HEK293T (cell line): Measurements from ENCODE around the gene SYNJ2.

Experiments
- CTCF ChIA-PET: fragments of 350-600 bp; formaldehyde crosslinking; extraction: SDS; loops from one replicate; lab custom pipeline; 2021; ENCODE audit warnings: antibody characterized with exemption, inconsistent platforms; lab: Yijun Ruan, JAX
- POLR2A ChIA-PET: fragments of 350-600 bp; formaldehyde crosslinking; extraction: SDS; loops from one replicate; lab custom pipeline; 2020; ENCODE audit warnings: antibody characterized with exemption, inconsistent platforms; lab: Yijun Ruan, JAX
- DNase-seq: peaks from one replicate; pipeline ENCODE4 v3.0.0; 2012; ENCODE audit warnings: mixed read lengths; ENCODE audit errors: extremely low spot score
- ARNT ChIP-seq: fragments of 450-650 bp; IDR thresholded peaks from 2 replicates; pipeline ENCODE4 v1.6.1; 2017; ENCODE audit warnings: mild to moderate bottlenecking
- BHLHE40 ChIP-seq: fragments of 450-650 bp; IDR thresholded peaks from 2 replicates; pipeline ENCODE4 v1.6.1; 2016; ENCODE audit warnings: mild to moderate bottlenecking, moderate library complexity, borderline replicate concordance
- CTBP1 ChIP-seq: fragments of 450-650 bp; IDR thresholded peaks from 2 replicates; pipeline ENCODE4 v1.6.1; 2016; ENCODE audit warnings: borderline replicate concordance
- ELF4 ChIP-seq: fragments of 450-650 bp; IDR thresholded peaks from 2 replicates; pipeline ENCODE4 v1.6.1; 2017; ENCODE audit warnings: antibody characterized with exemption
- FOXA1 ChIP-seq: fragments of 450-650 bp; IDR thresholded peaks from 2 replicates; pipeline ENCODE4 v1.6.1; 2016; ENCODE audit warnings: mild to moderate bottlenecking
- FOXK2 ChIP-seq: fragments of 450-650 bp; IDR thresholded peaks from 2 replicates; pipeline ENCODE4 v1.6.1; 2016; ENCODE audit warnings: mild to moderate bottlenecking
- FOXM1 ChIP-seq: fragments of 450-650 bp; IDR thresholded peaks from 2 replicates; pipeline ENCODE4 v1.6.1; 2017; ENCODE audit warnings: mild to moderate bottlenecking, borderline replicate concordance
- HDGF ChIP-seq: fragments of 450-650 bp; IDR thresholded peaks from 2 replicates; pipeline ENCODE4 v1.6.1; 2017; ENCODE audit warnings: antibody characterized with exemption, borderline replicate concordance
- L3MBTL2 ChIP-seq: fragments of 450-650 bp; conservative IDR thresholded peaks from 2 replicates; pipeline ENCODE4 v1.6.1; 2016; ENCODE audit warnings: mild to moderate bottlenecking
- LEF1 ChIP-seq: fragments of 450-650 bp; IDR thresholded peaks from 2 replicates; pipeline ENCODE4 v1.6.1; 2017; ENCODE audit warnings: mild to moderate bottlenecking, borderline replicate concordance
- NFRKB ChIP-seq: fragments of 450-650 bp; IDR thresholded peaks from 2 replicates; pipeline ENCODE4 v1.6.1; 2016; ENCODE audit warnings: mild to moderate bottlenecking, moderate library complexity
- PKNOX1 ChIP-seq: fragments of 450-650 bp; IDR thresholded peaks from 2 replicates; pipeline ENCODE4 v1.6.1; 2016
- SP1 ChIP-seq: fragments of 450-650 bp; IDR thresholded peaks from 2 replicates; pipeline ENCODE4 v1.6.1; 2017
- SUZ12 ChIP-seq: fragments of 450-650 bp; IDR thresholded peaks from 2 replicates; pipeline ENCODE4 v1.6.1; 2016; ENCODE audit warnings: mild to moderate bottlenecking
- TARDBP ChIP-seq: fragments of 450-650 bp; IDR thresholded peaks from 2 replicates; pipeline ENCODE4 v1.6.1; 2016
- ZNF384 ChIP-seq: fragments of 450-650 bp; IDR thresholded peaks from 2 replicates; pipeline ENCODE4 v1.6.1; 2016

SYNJ2 gene

GRCh38 chr6:158043008-158043407 is 61.3 kb downstream of the SYNJ2 start:
- TF ChIP-seq SUZ12 (no peak), PKNOX1 (no peak), L3MBTL2 (no peak), BHLHE40 (no peak), ARNT (no peak), TARDBP (no peak), LEF1 (no peak), NFRKB (no peak), ELF4 (no peak), SP1 (no peak), ZNF384 (no peak), HDGF (no peak), FOXM1 (no peak), FOXK2 (no peak), CTBP1 (no peak), FOXA1 (no peak)
- no peak for DNase-seq
- ChIA-PET POLR2A (no interaction called here), CTCF (interaction anchor here (0.6 to 1.4 kb wide), 2 partner anchors 17 to 31 kb away, joined by 3 to 9 read pairs; no protein-coding TSS in a partner anchor)

DNA sequence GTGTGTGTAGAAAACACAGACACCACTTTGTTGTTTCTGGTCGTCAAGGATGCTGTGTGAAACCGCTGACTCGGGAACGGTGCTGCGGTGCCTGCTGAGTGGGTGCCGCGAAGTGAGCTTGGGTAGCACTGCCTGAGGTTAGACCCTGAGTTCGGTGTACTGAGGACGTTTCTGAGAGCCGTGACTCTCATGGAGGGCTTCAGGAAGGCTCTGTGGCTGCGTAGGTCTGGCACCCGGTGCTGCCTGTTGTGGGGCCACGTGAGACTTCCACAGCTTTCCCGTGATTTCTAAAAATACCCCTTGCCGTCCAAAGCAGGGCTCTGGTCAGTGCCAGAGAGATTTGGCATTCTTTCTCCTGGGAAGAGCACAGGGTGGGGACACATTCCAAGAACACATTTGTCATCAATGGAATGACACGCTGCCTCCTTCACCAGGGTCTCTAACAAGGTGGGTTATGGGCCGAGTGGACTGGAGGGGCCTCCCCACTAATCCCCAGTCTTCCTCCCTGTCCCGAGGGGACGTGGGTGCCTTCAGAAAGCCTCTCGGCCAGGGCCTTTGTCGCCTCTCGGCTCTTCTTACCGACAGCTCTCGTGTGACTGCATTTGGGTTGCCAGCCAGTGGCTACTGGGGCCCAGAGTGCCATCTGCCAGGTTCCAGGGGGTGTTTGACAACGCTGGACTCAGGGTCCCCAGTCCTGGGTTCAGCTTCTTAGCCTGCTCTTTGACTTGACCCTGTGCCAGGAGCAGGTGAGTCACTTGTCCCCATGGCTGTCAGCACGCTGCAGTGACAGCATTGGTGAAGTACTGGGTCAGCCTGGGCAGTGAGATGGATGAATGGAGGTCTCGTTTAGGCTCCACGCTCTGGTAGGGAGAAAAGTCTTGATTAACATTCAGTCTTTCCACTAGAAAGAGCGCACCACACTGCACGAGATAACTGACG is 62.2 kb downstream of the SYNJ2 start:
- DNase-seq = no peak
- CTCF ChIA-PET = interaction anchor here (0.6 kb wide), 1 partner anchor 32 kb away, joined by 3 read pairs; no protein-coding TSS in a partner anchor
- TF ChIP-seq FOXM1 (no peak), TARDBP (no peak), FOXA1 (no peak), LEF1 (no peak), BHLHE40 (no peak), ARNT (no peak), FOXK2 (no peak), CTBP1 (no peak), ZNF384 (no peak), L3MBTL2 (no peak), HDGF (no peak), SUZ12 (no peak), SP1 (no peak), PKNOX1 (no peak), NFRKB (no peak), ELF4 (no peak)
- POLR2A ChIA-PET = no interaction called here

DNA sequence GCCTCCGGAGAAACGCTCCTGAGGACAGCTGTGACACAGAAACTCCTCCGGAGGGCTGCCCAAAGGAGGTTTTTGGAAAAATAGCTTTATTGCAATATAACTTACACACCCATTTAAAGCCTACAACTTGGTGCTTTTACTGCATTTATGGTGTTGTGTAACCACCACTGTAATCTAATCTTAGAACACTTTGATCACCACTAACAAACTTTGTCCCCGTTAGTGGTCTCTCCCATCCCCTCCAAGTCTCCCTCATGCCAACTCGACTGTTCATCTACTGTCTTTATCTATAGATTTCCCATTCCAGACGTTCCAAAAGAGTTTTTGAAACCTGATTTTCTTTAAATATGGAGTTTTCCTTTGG is 62.8 kb downstream of the SYNJ2 start:
- CTCF ChIA-PET = no interaction called here
- POLR2A ChIA-PET = no interaction called here
- no peak for DNase-seq
- no peak for TF ChIP-seq ZNF384
- TF ChIP-seq PKNOX1 = no peak
- TF ChIP-seq FOXA1 = no peak
- TF ChIP-seq NFRKB = no peak
- TF ChIP-seq BHLHE40 = no peak

GRCh38 chr6:158046201-158047126 is 64.8 kb downstream of the SYNJ2 start:
- CTCF ChIA-PET = interaction anchor here (1.4 to 1.7 kb wide), 2 partner anchors 12 to 20 kb away, joined by 3 to 4 read pairs; no protein-coding TSS in a partner anchor
- TF ChIP-seq L3MBTL2 (no peak), NFRKB (no peak), HDGF (no peak), SUZ12 (no peak), ARNT (no peak), SP1 (no peak), TARDBP (no peak), ELF4 (no peak), LEF1 (no peak), FOXA1 (no peak)
- DNase-seq = no peak
- POLR2A ChIA-PET = no interaction called here

GRCh38 chr6:158047127-158047518 is 65.5 kb downstream of the SYNJ2 start:
- CTCF ChIA-PET = interaction anchor here (0.6 to 1.9 kb wide), 2 partner anchors 21 to 165 kb away, joined by 3 to 4 read pairs; no protein-coding TSS in a partner anchor
- DNase-seq = no peak
- TF ChIP-seq ELF4 = no peak
- no peak for TF ChIP-seq FOXK2
- TF ChIP-seq TARDBP = no peak
- TF ChIP-seq FOXA1 = no peak
- no peak for TF ChIP-seq L3MBTL2
- TF ChIP-seq HDGF = no peak
- no peak for TF ChIP-seq SP1
- no peak for TF ChIP-seq LEF1
- POLR2A ChIA-PET = no interaction called here
